Activated naive CD4-positive, alpha-beta T cell treated with anti-CD3 and anti-CD28 coated beads for 36 hours (primary cell): Measurements from ENCODE around the gene SERPINB2. TPM values are rescaled to one million over a fixed set of nuclear protein-coding genes. Genes with fewer than 3 reads are reported as not detected.

Experiments
- CTCF ChIA-PET: fragments of 350-600 bp; sonication (Branson Sonifier 250); formaldehyde crosslinking; loops from one replicate; lab custom pipeline; 2021; ENCODE audit warnings: antibody characterized with exemption; lab: Charles Lee
- DNase-seq: peaks from one replicate; pipeline ENCODE4 v3.0.0-alpha.2; 2020
- H3K27ac Mint-ChIP-seq: one replicate; pipeline ENCODE4 v1.8.0; 2021; ENCODE audit warnings: mild to moderate bottlenecking, mixed read lengths
- H3K27me3 Mint-ChIP-seq: one replicate; pipeline ENCODE4 v1.8.0; 2021; ENCODE audit warnings: low read depth, mixed read lengths
- H3K36me3 Mint-ChIP-seq: one replicate; pipeline ENCODE4 v1.8.0; 2021; ENCODE audit warnings: low read depth, mixed read lengths
- H3K4me1 Mint-ChIP-seq: one replicate; pipeline ENCODE4 v1.8.0; 2021; ENCODE audit warnings: low read depth, mixed read lengths
- H3K4me3 Mint-ChIP-seq: one replicate; pipeline ENCODE4 v1.8.0; 2021; ENCODE audit warnings: mild to moderate bottlenecking, moderate library complexity, mixed read lengths
- H3K9me3 Mint-ChIP-seq: one replicate; pipeline ENCODE4 v1.8.0; 2021; ENCODE audit warnings: mixed read lengths
- intact Hi-C: fragments of 100-400 bp; cut with micrococcal nuclease; formaldehyde crosslinking; loops from one replicate; pipeline ENCODE4 v1.15.1; 2023
- total RNA-seq, 2 experiments: library from RNA; stranded (reverse); gene quantifications; one replicate each; pipeline ENCODE4 v1.2.3, GENCODE V29; 2021

The SERPINB2 gene
- total RNA-seq, 2 experiments from 2014 or later = not detected

- H3K4me1 Mint-ChIP-seq = peaks cover 37% of the 10 kb centered on the region
- H3K27ac Mint-ChIP-seq = no peak overlapping the region
- intact Hi-C loops = no loop called here
- CTCF ChIA-PET = interaction anchor here (0.6 kb wide), 1 partner anchor 11 kb away, joined by 3 read pairs; no protein-coding TSS in a partner anchor
- H3K36me3 Mint-ChIP-seq = peaks cover 5% of the 10 kb centered on the region
- H3K27me3 Mint-ChIP-seq = peaks cover 45% of the 10 kb centered on the region
- no peak for DNase-seq
- H3K4me3 Mint-ChIP-seq = no peak overlapping the region
- peaks cover 4% of the 10 kb centered on the region for H3K9me3 Mint-ChIP-seq
Observed at GRCh38 chr18:63947051-63947790, 59.7 kb downstream of the SERPINB2 start.

GRCh38 chr18:63949068-63949737 is 61.7 kb downstream of the SERPINB2 start, which contains the start of gene HMSD:
TSS of gene HMSD (plus strand) at chr18:63949301. CDS start at chr18:63953456, 4,155 bp downstream.
- Mint-ChIP-seq H3K4me1 (peaks cover 43% of the 10 kb centered on the region), H3K27me3 (peaks cover 26% of the 10 kb centered on the region), H3K9me3 (peaks cover 4% of the 10 kb centered on the region), H3K27ac (peak within 1 kb of the TSS; percentile 86), H3K4me3 (peak within 1 kb of the TSS; percentile 82), H3K36me3 (peaks cover 10% of the 10 kb centered on the region)
- CTCF ChIA-PET = interaction anchor here (0.6 to 0.7 kb wide), 2 partner anchors 14 to 22 kb away, joined by 3 to 4 read pairs; no protein-coding TSS in a partner anchor
- intact Hi-C loops = loop anchor here (1.0 kb wide), 2 partner anchors 13 to 21 kb away; partner anchors contain the start of gene SERPINB8
- peak; percentile 89 for DNase-seq

GRCh38 chr18:63951302-63951705 is 63.8 kb downstream of the SERPINB2 start:
- peak overlapping the region; percentile 16 for H3K4me3 Mint-ChIP-seq
- H3K36me3 Mint-ChIP-seq = peaks cover 16% of the 10 kb centered on the region
- peaks cover 20% of the 10 kb centered on the region for H3K27me3 Mint-ChIP-seq
- H3K9me3 Mint-ChIP-seq = peaks cover 4% of the 10 kb centered on the region
- CTCF ChIA-PET = interaction anchor here (1.3 kb wide), 1 partner anchor 12 kb away, joined by 6 read pairs; no protein-coding TSS in a partner anchor
- peak overlapping the region; percentile 2 for H3K27ac Mint-ChIP-seq
- peak; percentile 65 for DNase-seq
- peaks cover 43% of the 10 kb centered on the region for H3K4me1 Mint-ChIP-seq
- intact Hi-C loops = loop anchor here (1.0 to 5.0 kb wide), 11 partner anchors 12 to 1531 kb away; partner anchors contain the start of genes KDSR, PHLPP1 and VPS4B

Other genes starting within 250 kb of the SERPINB2 start
- not detected for gene SERPINB4, start 243.4 kb upstream of the SERPINB2 start, total RNA-seq
- not detected for gene SERPINB3, start 225.8 kb upstream of the SERPINB2 start, total RNA-seq
- gene SERPINB11, start 184.7 kb upstream of the SERPINB2 start, total RNA-seq = not detected
- not detected for gene SERPINB7, start 112.3 kb upstream of the SERPINB2 start, total RNA-seq
- not detected for gene SERPINB10, start 20.3 kb downstream of the SERPINB2 start, total RNA-seq
- gene HMSD, start 61.6 kb downstream of the SERPINB2 start, total RNA-seq = 10 to 100 TPM; 25.0 to 31.7 TPM
- gene SERPINB8, start 82.4 kb downstream of the SERPINB2 start, total RNA-seq = 10 to 100 TPM; 10.5 to 11.7 TPM